Fibroblast of the aortic adventitia (primary cell): ENCODE measurements around the gene CNGB1. TPM values are rescaled to one million over a fixed set of nuclear protein-coding genes. Genes with fewer than 3 reads are reported as not detected.

ENCODE experiments used
- DNase-seq: peaks from one replicate; pipeline ENCODE4 v3.0.0-alpha.2; 2010; ENCODE audit warnings: low read depth
- H3K4me3 ChIP-seq: 2 replicates; pipeline ENCODE4 v1.5.1; 2011; ENCODE audit warnings: low read depth, mild to moderate bottlenecking, control low read depth, low read length, moderate library complexity
- total RNA-seq: library from RNA; depleted of rRNA; stranded (reverse); fragments of >200 nt; gene quantifications from 2 replicates; pipeline ENCODE4 v1.2.3, GENCODE V29; 2012; ENCODE audit warnings: low replicate concordance
- TF ChIP-seq, protein P1 (sequence below): IDR thresholded peaks from 2 replicates; pipeline ENCODE4 v1.5.1; 2011; ENCODE audit warnings: mild to moderate bottlenecking, low read length, control low read depth, inconsistent platforms; ENCODE audit not compliant: insufficient read depth

CNGB1 gene
- total RNA-seq, 1 donor: not detected

DNA sequence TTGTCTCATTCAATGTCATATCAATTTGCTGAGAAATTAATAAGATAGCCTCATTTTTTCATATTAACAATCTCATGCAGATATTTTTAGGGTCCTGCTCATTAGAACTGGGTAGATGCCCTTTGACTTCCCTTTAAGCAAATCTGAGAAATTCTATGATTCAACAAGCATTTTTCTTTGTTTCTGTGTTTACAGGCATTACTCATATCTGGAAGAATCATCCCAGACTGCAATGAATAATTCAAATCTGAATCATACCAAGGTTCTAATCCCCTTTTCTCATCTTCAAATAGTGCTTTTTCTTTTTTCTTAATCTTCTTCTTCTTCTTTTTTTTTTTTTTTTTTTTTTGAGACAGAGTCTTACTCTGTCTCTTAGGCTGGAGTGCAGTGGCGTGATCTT, 99.5 kb downstream of the CNGB1 start:
- TF ChIP-seq, protein P1, sequence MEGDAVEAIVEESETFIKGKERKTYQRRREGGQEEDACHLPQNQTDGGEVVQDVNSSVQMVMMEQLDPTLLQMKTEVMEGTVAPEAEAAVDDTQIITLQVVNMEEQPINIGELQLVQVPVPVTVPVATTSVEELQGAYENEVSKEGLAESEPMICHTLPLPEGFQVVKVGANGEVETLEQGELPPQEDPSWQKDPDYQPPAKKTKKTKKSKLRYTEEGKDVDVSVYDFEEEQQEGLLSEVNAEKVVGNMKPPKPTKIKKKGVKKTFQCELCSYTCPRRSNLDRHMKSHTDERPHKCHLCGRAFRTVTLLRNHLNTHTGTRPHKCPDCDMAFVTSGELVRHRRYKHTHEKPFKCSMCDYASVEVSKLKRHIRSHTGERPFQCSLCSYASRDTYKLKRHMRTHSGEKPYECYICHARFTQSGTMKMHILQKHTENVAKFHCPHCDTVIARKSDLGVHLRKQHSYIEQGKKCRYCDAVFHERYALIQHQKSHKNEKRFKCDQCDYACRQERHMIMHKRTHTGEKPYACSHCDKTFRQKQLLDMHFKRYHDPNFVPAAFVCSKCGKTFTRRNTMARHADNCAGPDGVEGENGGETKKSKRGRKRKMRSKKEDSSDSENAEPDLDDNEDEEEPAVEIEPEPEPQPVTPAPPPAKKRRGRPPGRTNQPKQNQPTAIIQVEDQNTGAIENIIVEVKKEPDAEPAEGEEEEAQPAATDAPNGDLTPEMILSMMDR: no peak
- peak; percentile 63 for DNase-seq
- no peak overlapping the region for H3K4me3 ChIP-seq

DNA sequence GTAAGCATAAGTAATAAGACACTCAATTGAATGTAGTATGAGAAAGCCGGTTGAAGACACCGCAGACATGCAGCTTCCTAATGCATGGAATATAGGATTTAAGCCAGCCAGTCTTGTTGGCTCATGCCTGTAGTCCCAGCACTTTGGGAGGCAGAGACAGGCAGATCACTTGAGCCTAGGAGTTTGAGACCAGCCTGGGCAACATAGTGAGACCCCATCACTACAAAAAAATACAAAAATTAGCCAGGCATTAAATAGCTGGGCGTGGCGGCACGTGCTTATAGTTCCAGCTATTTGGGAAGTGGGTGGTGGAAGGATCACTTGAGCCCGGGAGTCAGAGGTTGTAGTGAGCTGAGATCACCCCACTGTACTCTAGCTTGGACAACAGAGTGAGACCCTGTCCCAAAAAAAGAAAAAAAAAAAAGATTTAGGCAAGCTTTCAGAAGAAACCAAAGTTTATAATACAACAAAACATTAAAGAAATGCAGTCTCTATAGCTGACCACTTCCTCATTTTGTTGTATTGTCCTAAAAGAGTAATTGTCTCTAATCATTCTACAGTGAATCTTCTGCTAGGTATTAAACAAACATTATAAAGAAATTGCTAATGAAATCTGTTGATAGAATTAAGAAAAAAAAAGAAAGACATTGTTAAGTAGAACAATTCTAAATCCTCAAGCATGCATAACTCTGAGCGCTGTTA, 100.0 kb downstream of the CNGB1 start:
- no peak overlapping the region for H3K4me3 ChIP-seq
- no peak for DNase-seq
- TF ChIP-seq, protein P1: no peak

DNA sequence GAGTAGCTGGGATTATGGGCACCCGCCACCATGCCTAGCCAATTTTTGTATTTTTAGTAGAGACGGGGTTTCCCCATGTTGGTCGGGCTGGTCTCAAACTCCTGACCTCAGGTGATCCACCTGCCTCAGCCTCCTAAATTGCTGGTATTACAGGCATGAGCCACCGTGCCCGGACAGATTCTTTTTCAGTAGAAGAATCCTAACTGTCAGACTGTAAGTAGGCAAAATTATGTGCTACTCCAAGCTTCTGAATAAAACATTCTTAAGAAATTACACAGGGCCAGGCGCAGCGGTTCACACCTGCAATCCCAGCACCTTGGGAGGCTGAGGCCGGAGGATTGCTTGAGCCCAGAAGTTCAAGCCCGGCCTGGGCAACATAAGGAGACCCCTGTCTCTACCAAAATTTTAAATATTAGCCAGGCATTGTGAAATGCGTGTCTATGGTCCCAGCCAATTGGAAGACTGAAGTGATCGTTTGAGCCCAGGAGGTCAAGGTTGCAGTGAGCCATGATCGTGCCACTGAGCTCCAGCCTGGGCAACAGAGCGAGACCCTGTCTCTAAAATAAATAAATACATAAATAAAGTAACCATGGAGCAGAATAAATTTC, 101.9 kb downstream of the CNGB1 start:
- DNase-seq: no peak
- H3K4me3 ChIP-seq: no peak overlapping the region
- TF ChIP-seq, protein P1: no peak

DNA sequence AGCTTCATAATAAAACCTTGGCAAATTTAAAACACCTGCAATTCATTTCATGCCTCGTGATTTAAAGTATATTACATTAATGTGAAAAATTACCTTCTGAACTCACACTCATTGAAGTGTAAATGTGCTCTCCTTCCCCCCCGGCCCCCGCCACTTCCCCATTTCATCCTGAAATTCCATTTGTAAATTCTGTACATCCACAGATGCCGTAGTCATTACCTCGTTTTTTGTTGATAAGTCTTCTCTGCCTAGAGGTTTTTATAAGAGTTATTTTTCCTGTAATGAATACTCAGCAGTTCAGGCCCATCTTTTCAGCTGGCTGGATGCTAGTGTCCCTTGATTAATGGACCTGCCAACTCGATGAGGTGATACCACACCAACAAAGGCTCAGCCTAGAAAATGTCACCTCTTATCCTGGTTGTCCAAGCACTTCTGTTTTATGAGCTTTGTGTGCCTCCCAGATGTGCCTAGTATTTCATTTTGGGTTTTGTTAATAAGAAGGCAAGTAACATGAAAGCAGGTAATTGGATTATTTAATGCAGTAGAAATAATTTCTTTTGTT, 103.8 kb downstream of the CNGB1 start:
- no peak for DNase-seq
- TF ChIP-seq, protein P1: no peak
- H3K4me3 ChIP-seq: no peak overlapping the region

DNA sequence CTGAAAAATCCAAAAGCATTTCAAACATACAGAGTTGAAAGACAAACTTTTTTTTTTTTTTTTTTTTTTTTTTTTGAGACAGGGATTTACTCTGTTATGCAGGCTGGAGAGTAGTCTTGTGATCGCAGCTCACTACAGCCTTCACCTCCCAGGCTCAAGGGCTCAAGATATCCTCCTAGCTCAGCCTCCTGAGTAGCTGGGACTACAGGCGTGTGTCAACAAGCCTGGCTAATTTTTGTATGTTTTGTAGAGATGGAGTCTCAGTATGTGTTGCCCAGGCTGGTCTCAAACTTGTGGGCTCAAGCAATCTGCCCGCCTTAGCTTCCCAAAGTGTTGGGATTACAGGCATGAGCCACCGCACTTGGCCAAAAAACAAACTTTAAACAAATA, 104.4 kb downstream of the CNGB1 start:
- no peak for DNase-seq
- no peak overlapping the region for H3K4me3 ChIP-seq
- TF ChIP-seq, protein P1: no peak

DNA sequence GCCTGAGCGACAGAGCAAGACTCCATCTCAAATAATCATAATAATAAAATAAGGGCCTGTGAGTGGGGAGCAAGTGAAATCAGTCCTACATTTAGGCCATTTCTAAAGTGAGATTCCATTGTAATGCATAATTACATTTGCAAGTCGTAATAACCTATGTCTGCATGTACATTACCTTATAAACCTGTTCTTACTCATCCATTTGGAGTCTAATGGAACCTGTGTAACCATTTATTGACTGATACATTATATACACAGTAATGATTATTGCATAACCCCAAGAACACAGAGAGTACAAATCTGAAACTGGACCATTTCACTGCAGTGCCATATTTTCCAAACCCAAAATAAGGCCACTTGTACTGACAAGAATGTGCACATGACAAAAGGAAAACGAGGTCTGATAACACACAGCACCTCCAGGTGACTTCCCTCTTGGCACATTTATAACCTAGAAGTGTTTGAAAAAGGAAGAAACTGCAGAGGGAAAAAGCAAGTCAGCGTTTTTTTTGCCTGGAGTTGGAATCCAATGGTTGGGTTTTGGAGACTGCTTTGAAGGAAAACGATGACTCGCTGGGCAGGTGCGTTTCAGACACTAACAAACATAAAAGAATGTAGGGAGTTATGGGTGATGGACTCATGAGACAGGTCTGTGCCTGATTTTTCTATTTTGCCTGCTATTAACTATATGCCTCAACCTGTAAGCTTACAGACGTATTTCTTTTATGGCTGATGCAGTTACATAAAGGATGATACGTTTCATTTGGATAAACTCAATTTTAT, 105.0 kb downstream of the CNGB1 start:
- DNase-seq: no peak
- TF ChIP-seq, protein P1: no peak
- H3K4me3 ChIP-seq: no peak overlapping the region
